GM12801 (cell line): Measurements from ENCODE around the gene NTRK1.

Experiments
- CTCF ChIP-seq: IDR thresholded peaks from one replicate; pipeline ENCODE4 v1.5.1; 2011; ENCODE audit warnings: control low read depth; ENCODE audit not compliant: insufficient read length; ENCODE audit errors: extremely low read depth

Gene NTRK1

GRCh38 chr1:156881663-156882062 lies 21.0 kb downstream of the NTRK1 start:
- TF ChIP-seq CTCF: no peak

GRCh38 chr1:156882543-156882942 lies 21.9 kb downstream of the NTRK1 start:
- TF ChIP-seq CTCF: no peak

GRCh38 chr1:156883919-156884318 lies 23.3 kb downstream of the NTRK1 start:
- no peak for TF ChIP-seq CTCF

- no peak for TF ChIP-seq CTCF
These were observed 24.0 kb downstream of the NTRK1 start for GRCh38 chr1:156884560-156885184.

GRCh38 chr1:156885314-156885713 lies 24.6 kb downstream of the NTRK1 start:
- TF ChIP-seq CTCF: no peak

- no peak for TF ChIP-seq CTCF
These were observed 25.3 kb downstream of the NTRK1 start for GRCh38 chr1:156885880-156886355.

GRCh38 chr1:156886583-156887281 lies 26.1 kb downstream of the NTRK1 start:
- TF ChIP-seq CTCF: no peak
